Kidney epithelial cell (primary cell): ENCODE measurements around the gene ATP2C1. TPM values are rescaled to one million over a fixed set of nuclear protein-coding genes. Genes with fewer than 3 reads are reported as not detected.

Experiments used
- DNase-seq: peaks from one replicate; pipeline ENCODE4 v3.0.0-alpha.2; 2010; ENCODE audit warnings: low read depth
- H3K27me3 ChIP-seq: 2 replicates; pipeline ENCODE4 v1.6.0; 2011; ENCODE audit warnings: low read length; ENCODE audit not compliant: control insufficient read depth, insufficient read depth
- H3K36me3 ChIP-seq: 2 replicates; pipeline ENCODE4 v1.5.1; 2011; ENCODE audit warnings: low read length; ENCODE audit not compliant: control insufficient read depth, insufficient read depth
- H3K4me3 ChIP-seq: 2 replicates; pipeline ENCODE4 v1.5.1; 2011; ENCODE audit warnings: low read depth, mild to moderate bottlenecking, control low read depth, low read length
- CTCF ChIP-seq: IDR thresholded peaks from 2 replicates; pipeline ENCODE4 v1.5.1; 2011; ENCODE audit warnings: mild to moderate bottlenecking, moderate library complexity, low read length, control low read depth, inconsistent platforms; ENCODE audit not compliant: insufficient read depth, poor library complexity, severe bottlenecking
- total RNA-seq: library from RNA; depleted of rRNA; stranded (reverse); fragments of >200 nt; gene quantifications from 2 replicates; pipeline ENCODE4 v1.2.3, GENCODE V29; 2015

Gene ATP2C1
- total RNA-seq, 1 donor from 2014 or later: 85.3 TPM

GRCh38 chr3:130960139-130960795 lies 66.4 kb downstream of the ATP2C1 start:
- no peak for DNase-seq
- peaks cover 2% of the 10 kb centered on the region for H3K36me3 ChIP-seq
- no peak for TF ChIP-seq CTCF
- H3K4me3 ChIP-seq: no peak overlapping the region
- no peaks in the 10 kb centered on the region for H3K27me3 ChIP-seq

- Histone ChIP-seq H3K36me3 (no peaks in the 10 kb centered on the region), H3K4me3 (no peak overlapping the region), H3K27me3 (no peaks in the 10 kb centered on the region)
- TF ChIP-seq CTCF: no peak
- no peak for DNase-seq
Measured at GRCh38 chr3:130961458-130961857, 67.6 kb downstream of the ATP2C1 start.

GRCh38 chr3:130963444-130963843 lies 69.6 kb downstream of the ATP2C1 start:
- DNase-seq: no peak
- H3K36me3 ChIP-seq: no peaks in the 10 kb centered on the region
- no peaks in the 10 kb centered on the region for H3K27me3 ChIP-seq
- TF ChIP-seq CTCF: no peak
- H3K4me3 ChIP-seq: no peak overlapping the region

- peak; percentile 71 for DNase-seq
- no peaks in the 10 kb centered on the region for H3K27me3 ChIP-seq
- TF ChIP-seq CTCF: no peak
- no peak overlapping the region for H3K4me3 ChIP-seq
- no peaks in the 10 kb centered on the region for H3K36me3 ChIP-seq
Measured at GRCh38 chr3:130963878-130964277, 70.0 kb downstream of the ATP2C1 start.

- Histone ChIP-seq H3K4me3 (no peak overlapping the region), H3K36me3 (no peaks in the 10 kb centered on the region), H3K27me3 (no peaks in the 10 kb centered on the region)
- TF ChIP-seq CTCF: no peak
- no peak for DNase-seq
Measured at GRCh38 chr3:130967281-130967680, 73.4 kb downstream of the ATP2C1 start.

- TF ChIP-seq CTCF: no peak
- no peak for DNase-seq
- Histone ChIP-seq H3K4me3 (no peak overlapping the region), H3K36me3 (no peaks in the 10 kb centered on the region), H3K27me3 (no peaks in the 10 kb centered on the region)
Measured at GRCh38 chr3:130968221-130968620, 74.3 kb downstream of the ATP2C1 start.
